HAP-1 (cell line): ENCODE data around the gene PITHD1.
"Not testable (repeated sequence)": the region's sequence is repeated elsewhere in the genome, so short reads cannot be mapped to it uniquely, and the experiment has no call there.

Experiments
- DNase-seq, 2 experiments: peaks; one replicate each; pipeline ENCODE4 v3.0.0-alpha.2; 2016 to 2020; ENCODE audit warnings: low spot score in 2 of 2
- H3K27me3 ChIP-seq: fragments of 250-450 bp; sonication (Bioruptor Pico); 2 replicates; pipeline ENCODE4 v1.5.1; 2020; ENCODE audit warnings: low read depth, mild to moderate bottlenecking, moderate library complexity
- H3K36me3 ChIP-seq: fragments of 250-450 bp; sonication (Bioruptor Pico); replicated peaks from 2 replicates; pipeline ENCODE4 v1.5.1; 2020; ENCODE audit warnings: mild to moderate bottlenecking
- H3K4me1 ChIP-seq: fragments of 250-450 bp; sonication (Bioruptor Pico); 2 replicates; pipeline ENCODE4 v1.5.1; 2020; ENCODE audit warnings: mild to moderate bottlenecking
- H3K4me3 ChIP-seq: fragments of 250-450 bp; sonication (Bioruptor Pico); 2 replicates; pipeline ENCODE4 v1.5.1; 2020; ENCODE audit warnings: mild to moderate bottlenecking, moderate library complexity
- H3K9me3 ChIP-seq: fragments of 250-450 bp; sonication (Bioruptor Pico); 2 replicates; pipeline ENCODE4 v1.5.1; 2020; ENCODE audit warnings: mild to moderate bottlenecking, moderate library complexity
- in situ Hi-C: fragments of 300-500 bp; cut with MboI; formaldehyde crosslinking; loops from 3 replicates; pipeline ENCODE4 v1.14.3; 2020; ENCODE audit warnings: low sequenced_read_pairs, inconsistent platforms, mixed read lengths

PITHD1 gene

DNA sequence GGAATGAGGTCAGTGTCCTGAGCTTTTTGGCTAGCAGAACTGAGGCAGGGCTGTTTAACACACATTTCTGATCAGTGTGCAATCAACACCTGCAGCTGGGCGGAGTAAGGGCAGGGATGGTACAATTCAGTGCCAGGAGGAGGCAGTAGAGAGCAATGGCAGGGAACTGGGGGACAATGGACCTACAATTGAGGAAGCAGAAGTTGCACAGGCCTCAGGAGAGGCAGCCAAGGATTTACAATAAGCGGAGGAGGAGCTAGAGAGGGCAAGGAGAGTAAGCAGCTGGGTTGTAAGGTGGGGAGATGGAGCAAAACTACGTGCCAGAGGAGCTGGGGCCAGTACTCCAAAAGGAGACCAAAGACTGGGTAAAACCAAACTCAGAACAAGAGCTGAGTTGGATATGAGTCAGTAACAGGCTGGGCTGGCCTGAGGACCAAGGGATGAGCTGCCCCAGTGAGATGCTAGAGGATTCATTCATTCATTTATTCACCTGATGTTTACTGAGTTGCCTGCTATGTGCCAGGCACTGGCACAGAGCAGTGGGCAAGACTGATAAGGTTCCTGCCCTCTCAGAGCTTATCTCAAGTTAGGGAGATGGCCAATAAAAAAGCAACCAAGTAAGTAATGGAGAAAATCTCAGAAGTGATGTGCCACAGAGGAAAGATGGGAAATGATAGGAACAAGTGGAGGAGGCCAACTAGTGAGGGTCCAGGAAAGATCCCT lies 32.8 kb downstream of the PITHD1 start:
- in situ Hi-C loops = no loop called here
- DNase-seq = peak; percentile 52 to 73
- peaks cover 12% of the 10 kb centered on the region for H3K36me3 ChIP-seq

DNA sequence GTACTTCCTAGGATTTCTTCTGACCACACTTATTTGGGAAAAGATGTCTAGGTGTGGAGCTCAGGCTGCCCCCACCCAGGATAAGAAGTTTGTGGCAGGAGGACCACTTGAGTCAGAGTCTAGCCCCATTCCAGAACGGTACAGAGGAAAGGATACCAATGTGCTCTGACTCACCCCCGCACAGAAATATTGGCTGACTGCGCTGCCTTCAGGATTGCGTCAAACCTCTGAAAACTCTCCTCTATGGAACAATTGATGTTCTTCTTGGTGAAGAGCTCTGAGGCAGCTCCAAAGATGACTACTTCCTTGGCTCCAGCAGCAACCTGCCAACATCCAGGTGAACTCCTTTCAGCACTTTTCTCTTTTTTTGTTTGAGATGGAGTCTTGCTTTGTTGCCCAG lies 35.8 kb downstream of the PITHD1 start:
- no peaks in the 10 kb centered on the region for H3K9me3 ChIP-seq
- H3K4me1 ChIP-seq = no peaks in the 10 kb centered on the region
- DNase-seq = no peak
- H3K27me3 ChIP-seq = no peaks in the 10 kb centered on the region
- in situ Hi-C loops = no loop called here
- peaks cover 27% of the 10 kb centered on the region for H3K36me3 ChIP-seq
- no peak overlapping the region for H3K4me3 ChIP-seq

More for the DNA sequence above, 32.8 kb downstream of the PITHD1 start:
- H3K27me3 ChIP-seq = no peaks in the 10 kb centered on the region
- H3K4me1 ChIP-seq = no peaks in the 10 kb centered on the region
- H3K4me3 ChIP-seq = no peak overlapping the region
- no peaks in the 10 kb centered on the region for H3K9me3 ChIP-seq

DNA sequence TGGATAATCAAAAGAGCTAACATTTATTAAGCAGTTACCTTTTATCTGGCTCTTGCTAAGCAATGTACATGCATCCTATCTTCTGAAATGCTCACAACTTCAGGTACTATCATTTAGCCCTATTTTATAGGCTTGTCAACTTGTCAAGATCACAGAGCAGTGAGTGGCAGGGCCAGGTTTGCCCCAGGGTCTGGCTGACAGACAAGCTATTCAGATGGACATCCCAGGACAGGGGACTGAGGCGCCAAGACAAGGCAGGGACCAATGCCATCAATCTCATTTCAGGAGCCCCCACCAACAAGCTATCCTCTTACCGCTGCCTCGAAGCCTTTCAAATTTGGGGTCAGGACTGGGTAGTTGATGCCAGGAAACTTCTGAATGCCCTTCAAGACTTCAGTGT lies 38.1 kb downstream of the PITHD1 start:
- no peak for DNase-seq
- Histone ChIP-seq H3K9me3 (no peaks in the 10 kb centered on the region), H3K4me1 (no peaks in the 10 kb centered on the region), H3K36me3 (peaks cover 27% of the 10 kb centered on the region), H3K27me3 (no peaks in the 10 kb centered on the region), H3K4me3 (no peak overlapping the region)
- in situ Hi-C loops = no loop called here

DNA sequence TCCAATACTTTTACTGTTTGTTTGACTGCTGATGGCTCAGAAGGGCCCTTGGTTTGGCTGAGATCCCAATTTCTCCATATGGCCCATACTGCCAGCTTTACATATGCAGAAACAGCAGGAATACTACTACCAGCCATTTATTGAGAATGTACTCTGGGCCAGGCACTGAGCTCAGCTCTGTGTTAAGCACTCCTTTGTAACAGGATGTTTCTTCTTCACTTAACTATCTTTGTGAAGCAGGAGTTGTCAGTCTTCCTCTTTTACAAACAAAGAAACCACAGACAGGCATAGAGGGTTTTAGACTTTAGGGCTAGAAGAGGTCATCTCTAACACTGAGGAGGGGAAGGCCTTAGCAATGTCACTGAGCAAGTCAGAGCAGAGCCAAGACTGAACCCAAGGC lies 38.7 kb downstream of the PITHD1 start:
- Histone ChIP-seq H3K4me3 (no peak overlapping the region), H3K27me3 (no peaks in the 10 kb centered on the region), H3K9me3 (no peaks in the 10 kb centered on the region), H3K4me1 (no peaks in the 10 kb centered on the region), H3K36me3 (peaks cover 27% of the 10 kb centered on the region)
- in situ Hi-C loops = no loop called here
- DNase-seq = no peak

DNA sequence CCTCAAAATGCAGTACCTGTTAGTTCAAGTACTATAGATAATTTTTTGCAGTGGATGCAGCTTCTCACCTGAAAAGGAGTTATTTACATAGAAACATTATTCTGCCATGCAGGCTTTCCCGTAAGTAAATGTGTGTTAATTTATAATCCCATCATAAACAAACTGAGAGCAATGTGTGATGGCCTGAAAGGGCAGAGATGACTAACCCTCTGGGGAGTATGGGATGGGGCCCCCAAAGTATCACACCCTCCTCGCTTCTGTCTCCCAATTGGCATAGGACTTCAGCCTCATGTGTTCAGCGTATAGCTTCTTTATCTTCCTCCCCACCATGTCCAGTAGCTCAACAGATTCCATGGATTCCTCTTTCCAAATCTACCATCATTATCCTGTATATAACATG lies 39.4 kb downstream of the PITHD1 start:
- Histone ChIP-seq H3K27me3 (no peaks in the 10 kb centered on the region), H3K36me3 (peaks cover 27% of the 10 kb centered on the region), H3K9me3 (no peaks in the 10 kb centered on the region), H3K4me1 (no peaks in the 10 kb centered on the region), H3K4me3 (no peak overlapping the region)
- in situ Hi-C loops = no loop called here
- no peak for DNase-seq

DNA sequence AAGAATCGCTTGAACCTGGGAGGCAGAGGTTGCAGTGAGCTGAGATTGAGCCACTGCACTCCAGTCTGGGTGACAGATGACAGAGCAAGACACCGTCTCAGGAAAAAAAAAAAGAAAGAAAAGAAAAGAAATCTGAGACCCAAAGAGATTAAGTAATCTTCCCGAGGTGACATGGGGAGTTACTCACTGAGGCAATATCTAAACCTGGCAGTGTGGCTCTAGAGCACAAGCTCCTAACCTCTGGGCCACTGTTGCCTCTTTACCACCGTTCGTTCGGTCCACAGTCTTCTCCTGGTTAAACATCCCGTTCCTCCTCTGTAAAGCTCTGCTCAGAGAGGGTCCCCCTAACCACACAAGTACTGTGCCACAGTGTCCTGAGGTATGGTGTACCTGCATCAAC lies 45.5 kb downstream of the PITHD1 start:
- peaks cover 4% of the 10 kb centered on the region; the same call in 1 of the 2 replicates for H3K4me1 ChIP-seq
- H3K27me3 ChIP-seq = no peaks in the 10 kb centered on the region
- in situ Hi-C loops = no loop called here
- no peaks in the 10 kb centered on the region for H3K9me3 ChIP-seq
- H3K36me3 ChIP-seq = no peaks in the 10 kb centered on the region; the same call in 1 of the 2 replicates
- no peak for DNase-seq
- H3K4me3 ChIP-seq = no peak overlapping the region

DNA sequence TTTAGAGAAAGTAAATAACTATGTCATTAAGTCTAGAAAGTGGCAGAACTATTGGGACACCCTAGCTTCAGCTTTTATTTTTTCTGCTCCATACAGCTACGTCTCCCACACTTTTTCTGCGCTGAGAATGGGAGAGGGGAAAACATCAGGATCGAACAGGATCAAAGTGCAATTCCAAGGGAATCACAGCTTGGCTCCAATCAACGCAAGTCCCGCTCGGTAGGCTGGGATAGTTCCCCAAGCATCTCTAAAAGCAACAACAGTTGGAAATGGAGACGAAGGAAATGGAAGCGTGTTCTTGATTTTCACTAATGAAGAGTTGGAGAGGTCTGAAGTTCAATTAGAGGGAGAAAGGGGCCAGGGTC lies 46.5 kb downstream of the PITHD1 start:
- H3K4me1 ChIP-seq = peaks cover 4% of the 10 kb centered on the region; the same call in 1 of the 2 replicates
- in situ Hi-C loops = no loop called here
- no peaks in the 10 kb centered on the region for H3K9me3 ChIP-seq
- DNase-seq = no peak
- H3K36me3 ChIP-seq = no peaks in the 10 kb centered on the region
- H3K27me3 ChIP-seq = no peaks in the 10 kb centered on the region
- H3K4me3 ChIP-seq = peak overlapping the region; percentile 92

DNA sequence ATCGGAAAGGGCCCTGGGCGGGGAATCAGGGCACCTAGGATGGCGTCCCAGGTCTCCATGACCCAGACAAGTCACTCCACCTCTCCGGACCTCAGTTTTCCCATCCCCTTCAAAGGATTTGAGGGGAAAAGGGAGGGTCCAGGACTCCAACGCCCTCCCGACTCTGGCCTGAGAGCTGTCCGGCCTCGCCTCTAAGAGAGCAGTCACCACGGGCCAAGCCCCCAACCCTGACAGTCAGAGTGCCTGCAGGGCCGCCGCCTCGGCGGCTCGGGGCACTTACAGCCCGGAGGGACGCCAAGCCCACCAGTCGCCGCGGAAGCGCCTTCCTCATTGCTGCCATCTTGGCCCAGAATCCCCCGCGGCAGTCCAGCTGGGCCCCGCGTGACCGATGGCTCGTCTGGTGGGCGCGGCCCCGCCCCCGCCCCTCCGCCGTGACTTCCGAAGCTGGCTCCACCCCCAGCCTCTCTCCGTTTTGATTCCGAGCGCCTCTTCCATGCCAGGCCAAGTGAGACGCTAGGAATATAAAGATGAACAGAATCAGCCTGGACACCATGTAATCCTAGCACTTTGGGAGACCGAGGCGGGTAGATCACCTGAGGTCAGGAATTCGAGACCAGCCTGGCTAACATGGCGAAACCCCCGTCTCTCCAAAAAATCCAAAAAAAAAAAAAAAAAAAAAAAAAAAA lies 47.0 kb downstream of the PITHD1 start, which contains the start of gene HMGCL:
HMGCL (minus strand) TSS at position 354 of the 686 bp plus-strand sequence; CDS start at position 340, 14 bp downstream.
- in situ Hi-C loops = no loop called here
- Histone ChIP-seq H3K9me3 (no peaks in the 10 kb centered on the region), H3K4me1 (peaks cover 4% of the 10 kb centered on the region; the same call in 1 of the 2 replicates), H3K4me3 (peak within 1 kb of the TSS; percentile 92), H3K27me3 (no peaks in the 10 kb centered on the region), H3K36me3 (no peaks in the 10 kb centered on the region)
- peak; percentile 80 to 95 for DNase-seq

DNA sequence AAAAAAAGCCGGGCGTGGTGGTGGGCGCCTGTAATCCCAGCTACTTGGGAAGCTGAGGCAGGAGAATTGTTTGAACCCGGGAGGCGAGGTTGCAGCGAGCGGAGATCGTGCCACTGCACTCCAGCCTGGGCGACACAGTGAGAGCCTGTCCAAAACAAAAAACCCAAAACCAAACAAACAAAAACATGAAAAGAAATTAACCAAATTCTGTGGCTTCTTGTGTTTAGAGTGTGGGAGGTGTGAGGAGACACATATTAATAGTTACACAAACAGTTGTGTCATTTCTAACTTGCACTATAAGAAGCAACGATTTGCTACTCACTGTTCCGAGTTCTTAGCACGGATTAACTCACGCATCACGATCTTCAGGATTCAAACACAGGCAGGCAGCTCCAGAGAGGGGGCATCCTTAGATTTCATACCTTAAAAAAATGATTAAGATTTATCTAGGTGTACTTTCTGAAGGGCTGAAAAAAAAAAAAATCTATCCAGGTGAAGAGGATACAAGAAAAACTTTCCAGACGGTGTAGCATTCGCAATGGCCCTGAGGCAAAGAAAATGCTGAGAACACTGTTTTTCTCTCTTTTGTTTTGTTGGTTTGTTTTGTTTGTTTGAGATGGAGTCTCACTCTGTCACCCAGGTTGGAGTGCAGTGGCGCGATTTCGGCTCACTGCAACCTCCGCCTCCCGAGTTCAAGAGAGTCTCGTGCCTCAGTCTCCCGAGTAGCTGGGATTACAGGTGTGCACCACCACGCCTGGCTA lies 47.7 kb downstream of the PITHD1 start:
- Histone ChIP-seq H3K36me3 (no peaks in the 10 kb centered on the region), H3K4me1 (peaks cover 4% of the 10 kb centered on the region; the same call in 1 of the 2 replicates), H3K4me3 (peak overlapping the region; percentile 92), H3K9me3 (no peaks in the 10 kb centered on the region), H3K27me3 (no peaks in the 10 kb centered on the region)
- in situ Hi-C loops = no loop called here
- no peak for DNase-seq

DNA sequence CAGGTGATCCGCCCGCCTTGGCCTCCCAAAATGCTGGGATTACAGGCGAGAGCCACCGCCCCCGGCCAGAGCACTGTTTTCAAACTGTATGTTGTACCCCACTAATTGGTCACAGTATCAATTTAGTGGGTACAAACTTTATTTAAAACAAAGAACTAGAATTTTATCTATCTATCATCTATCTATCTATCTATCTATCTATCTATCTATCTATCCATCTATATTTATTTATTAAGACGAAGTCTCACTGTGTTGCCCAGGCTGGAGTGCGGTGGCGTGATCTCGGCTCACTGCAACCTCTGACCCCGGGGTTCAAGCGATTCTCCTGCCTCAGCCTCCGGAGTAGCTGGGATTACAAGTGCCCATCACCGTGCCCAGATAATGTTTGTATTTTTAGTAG lies 48.4 kb downstream of the PITHD1 start:
- H3K9me3 ChIP-seq, in situ Hi-C loops, H3K4me1 ChIP-seq, DNase-seq, H3K27me3 ChIP-seq, H3K4me3 ChIP-seq, H3K36me3 ChIP-seq: not testable (repeated sequence)

DNA sequence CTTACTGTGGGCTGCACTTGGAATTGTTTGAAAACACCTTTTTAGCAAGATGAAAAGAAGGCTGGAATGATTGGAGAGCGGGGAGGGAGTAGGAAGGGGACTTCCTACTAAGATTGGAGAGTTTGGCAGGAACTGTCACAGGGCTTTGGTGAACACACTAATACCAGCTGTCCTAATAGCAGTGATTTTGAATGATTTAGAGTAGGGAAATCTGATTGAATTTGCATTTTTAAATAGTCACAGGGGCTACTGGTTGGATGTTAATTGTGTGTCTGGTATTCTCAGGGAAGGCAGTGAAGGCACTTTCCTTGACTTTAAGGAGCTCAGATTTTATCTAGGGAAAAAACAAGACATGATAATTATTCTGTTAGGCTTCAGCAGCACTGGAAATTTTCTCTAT lies 49.5 kb downstream of the PITHD1 start:
- no peaks in the 10 kb centered on the region for H3K27me3 ChIP-seq
- DNase-seq = no peak
- peaks cover 4% of the 10 kb centered on the region; the same call in 1 of the 2 replicates for H3K4me1 ChIP-seq
- in situ Hi-C loops = no loop called here
- no peaks in the 10 kb centered on the region for H3K36me3 ChIP-seq
- H3K9me3 ChIP-seq = no peaks in the 10 kb centered on the region
- H3K4me3 ChIP-seq = no peak overlapping the region

DNA sequence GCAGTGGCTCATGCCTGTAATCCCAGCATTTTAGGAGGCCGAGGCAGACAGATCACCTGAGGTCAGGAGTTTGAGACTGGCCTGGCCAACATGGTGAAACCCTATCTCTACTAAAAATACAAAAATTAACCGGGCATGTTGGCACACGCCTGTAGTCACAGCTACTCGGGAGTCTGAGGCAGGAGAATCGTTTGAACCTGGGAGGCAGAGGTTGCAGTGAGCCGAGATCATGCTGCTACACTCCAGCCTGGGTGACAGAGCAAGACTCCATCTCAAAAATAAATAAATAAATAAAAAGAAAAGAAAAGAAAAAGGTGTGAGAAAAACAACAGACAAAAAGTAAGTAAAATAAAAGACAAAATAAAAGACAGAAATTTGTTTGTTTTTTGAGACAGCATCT lies 55.9 kb downstream of the PITHD1 start:
- in situ Hi-C loops, H3K4me1 ChIP-seq, H3K36me3 ChIP-seq, H3K27me3 ChIP-seq, DNase-seq, H3K4me3 ChIP-seq, H3K9me3 ChIP-seq: not testable (repeated sequence)

DNA sequence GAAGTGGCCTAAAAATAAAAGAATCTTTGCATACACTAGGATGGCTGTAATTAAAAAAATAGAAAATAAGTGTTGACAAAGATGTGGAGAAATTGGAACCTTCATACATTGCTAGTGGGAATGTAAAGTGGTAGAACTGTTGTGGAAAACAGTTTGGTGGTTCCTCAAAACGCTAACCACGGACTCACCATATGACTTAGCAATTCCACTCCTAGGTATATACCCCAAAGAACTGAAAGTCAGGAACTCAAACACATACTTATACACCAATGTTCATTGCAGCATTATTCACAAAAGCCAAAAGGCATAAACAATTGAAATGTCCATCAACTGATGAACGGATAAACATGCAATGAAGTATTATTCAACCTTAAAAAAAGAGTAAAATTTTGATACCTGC lies 57.8 kb downstream of the PITHD1 start:
- in situ Hi-C loops = no loop called here
- Histone ChIP-seq H3K27me3 (peaks cover 9% of the 10 kb centered on the region), H3K9me3 (no peaks in the 10 kb centered on the region), H3K36me3 (no peaks in the 10 kb centered on the region; the same call in 1 of the 2 replicates), H3K4me1 (peaks cover 2% of the 10 kb centered on the region), H3K4me3 (no peak overlapping the region)
- DNase-seq = no peak
